Activated CD8-positive, alpha-beta memory T cell treated with anti-CD3 and anti-CD28 coated beads for 24 hours (primary cell): Measurements from ENCODE around the gene ARID1B.

Experiments
- DNase-seq: peaks from one replicate; pipeline ENCODE4 v3.0.0-alpha.2; 2020

The ARID1B gene

DNA sequence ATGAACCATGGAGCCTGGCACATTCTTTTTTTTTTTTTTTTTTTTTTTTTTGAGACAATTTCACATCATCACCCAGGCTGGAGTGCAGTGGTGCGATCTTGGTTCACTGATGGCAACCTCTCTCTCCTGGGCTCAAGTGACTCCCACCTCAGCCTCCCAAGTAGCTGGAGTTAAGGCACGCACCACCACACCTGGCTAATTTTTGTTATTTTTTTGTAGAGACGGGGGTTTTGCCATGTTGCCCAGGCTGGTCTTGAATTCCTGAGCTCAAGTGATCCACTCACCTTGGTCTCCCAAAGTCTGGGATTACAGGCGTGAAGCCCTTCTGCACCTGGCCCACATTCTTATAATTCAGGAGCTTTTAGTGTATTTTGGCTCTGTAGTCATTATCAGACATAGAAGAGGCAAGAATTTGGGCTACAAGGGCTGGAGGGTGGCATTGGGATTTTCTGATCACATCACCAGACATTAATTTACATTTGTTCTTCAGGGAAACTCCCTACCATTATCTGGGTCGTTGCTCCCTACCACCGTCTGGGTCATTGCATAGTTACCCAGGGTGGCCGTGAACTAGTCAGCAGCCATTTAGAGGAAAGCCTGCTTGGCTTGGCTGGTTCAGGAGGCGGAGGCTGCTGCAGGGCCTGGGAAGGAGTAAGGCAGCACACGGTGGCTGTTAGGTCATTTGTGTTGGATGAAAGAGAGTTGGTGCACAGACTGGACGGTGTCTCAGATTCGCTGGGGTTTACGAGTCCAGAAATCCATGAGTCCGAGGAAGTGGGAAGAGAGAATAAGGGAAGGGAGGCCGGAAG, 17.6 kb downstream of the ARID1B start:
- DNase-seq: no peak

GRCh38 chr6:156795825-156796224, 18.6 kb downstream of the ARID1B start:
- no peak for DNase-seq

- DNase-seq: no peak
Measured at GRCh38 chr6:156796627-156797026, 19.4 kb downstream of the ARID1B start.

DNA sequence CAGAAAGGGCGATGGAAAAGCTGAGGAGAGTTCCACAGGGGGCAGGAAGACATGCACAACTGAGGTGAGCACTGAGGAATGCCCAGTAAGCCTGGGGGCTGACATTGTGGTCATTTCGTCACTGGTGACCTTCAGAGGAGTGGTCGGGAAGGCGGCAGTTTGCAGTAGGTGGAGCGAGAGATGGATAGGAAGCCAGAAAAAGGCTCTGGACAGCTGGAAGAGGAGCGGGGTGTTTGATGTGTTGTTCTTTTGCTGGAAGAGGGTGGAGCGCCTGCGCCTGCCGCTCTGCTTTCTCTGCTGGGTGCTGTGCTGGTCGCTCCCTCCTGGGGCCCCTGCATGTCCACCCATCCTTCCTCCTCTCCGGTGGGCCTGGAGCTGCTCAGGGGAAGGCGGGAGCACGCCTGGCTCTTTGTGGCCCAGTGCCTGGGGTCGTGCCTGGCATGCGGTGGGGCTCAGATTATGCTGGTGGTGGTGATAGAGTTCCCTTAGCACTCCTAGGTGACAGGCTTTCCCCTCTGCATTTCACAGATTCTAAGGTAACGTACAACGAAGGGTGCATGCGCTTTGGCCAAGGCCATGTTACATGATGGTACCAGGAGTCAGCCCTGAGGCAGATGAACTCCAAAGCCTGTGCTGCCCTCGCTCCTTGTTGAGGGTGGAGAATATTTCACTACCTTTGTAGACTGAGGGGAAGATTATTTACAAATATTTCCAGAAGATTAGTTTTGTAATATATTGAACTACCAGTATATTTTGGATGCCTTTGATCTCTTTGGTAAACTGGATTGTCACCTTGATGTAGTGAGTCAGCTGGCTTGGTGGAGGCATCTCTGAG, 20.9 kb downstream of the ARID1B start:
- DNase-seq: no peak

- no peak for DNase-seq
Measured at GRCh38 chr6:156801712-156802111, 24.5 kb downstream of the ARID1B start.

GRCh38 chr6:156803353-156803752, 26.2 kb downstream of the ARID1B start:
- DNase-seq: no peak

GRCh38 chr6:156804402-156804801, 27.2 kb downstream of the ARID1B start:
- no peak for DNase-seq

- no peak for DNase-seq
Measured at GRCh38 chr6:156806155-156806554, 29.0 kb downstream of the ARID1B start.

- no peak for DNase-seq
Measured at GRCh38 chr6:156807028-156807427, 29.9 kb downstream of the ARID1B start.

- DNase-seq: no peak
Measured at GRCh38 chr6:156807795-156808194, 30.6 kb downstream of the ARID1B start.

DNA sequence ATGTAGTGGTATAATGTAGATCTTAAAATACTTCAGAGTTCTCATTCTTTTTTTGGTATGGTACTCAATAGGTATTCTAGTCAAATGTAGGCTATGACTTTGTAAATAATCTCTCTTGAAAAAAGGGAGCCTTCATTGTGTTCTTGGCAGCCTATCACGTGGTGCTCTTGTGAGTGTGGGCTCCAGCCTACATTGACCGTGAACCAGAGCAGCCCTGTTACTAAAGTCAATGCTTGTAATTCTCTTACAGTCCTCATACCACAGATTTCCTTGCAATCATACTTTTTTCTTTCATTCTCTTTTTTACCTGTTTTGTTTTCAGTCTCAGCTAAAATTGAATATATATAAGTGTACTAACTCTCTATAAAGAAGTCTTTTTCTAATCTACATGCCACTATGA, 31.1 kb downstream of the ARID1B start:
- DNase-seq: no peak

DNA sequence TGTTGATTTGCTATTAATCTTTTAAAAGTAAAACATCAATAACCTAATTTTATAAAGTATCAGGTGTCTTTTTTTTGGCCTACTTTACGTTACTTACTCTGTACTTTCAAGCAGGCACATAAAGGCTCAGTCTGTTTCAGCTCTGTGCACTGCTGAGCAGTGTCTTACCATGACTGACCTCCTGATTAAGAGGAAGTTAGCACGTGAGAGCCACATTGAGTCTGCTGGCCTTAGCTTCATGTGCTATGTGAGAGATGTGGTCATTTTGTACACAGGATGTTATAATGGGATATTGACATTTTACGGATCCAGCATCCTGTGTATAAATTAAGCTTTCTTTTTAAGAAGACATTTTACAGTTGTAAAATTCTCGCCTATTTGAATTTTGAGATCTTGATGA, 31.9 kb downstream of the ARID1B start:
- no peak for DNase-seq

- DNase-seq: no peak
Measured at GRCh38 chr6:156809446-156810178, 32.4 kb downstream of the ARID1B start.

DNA sequence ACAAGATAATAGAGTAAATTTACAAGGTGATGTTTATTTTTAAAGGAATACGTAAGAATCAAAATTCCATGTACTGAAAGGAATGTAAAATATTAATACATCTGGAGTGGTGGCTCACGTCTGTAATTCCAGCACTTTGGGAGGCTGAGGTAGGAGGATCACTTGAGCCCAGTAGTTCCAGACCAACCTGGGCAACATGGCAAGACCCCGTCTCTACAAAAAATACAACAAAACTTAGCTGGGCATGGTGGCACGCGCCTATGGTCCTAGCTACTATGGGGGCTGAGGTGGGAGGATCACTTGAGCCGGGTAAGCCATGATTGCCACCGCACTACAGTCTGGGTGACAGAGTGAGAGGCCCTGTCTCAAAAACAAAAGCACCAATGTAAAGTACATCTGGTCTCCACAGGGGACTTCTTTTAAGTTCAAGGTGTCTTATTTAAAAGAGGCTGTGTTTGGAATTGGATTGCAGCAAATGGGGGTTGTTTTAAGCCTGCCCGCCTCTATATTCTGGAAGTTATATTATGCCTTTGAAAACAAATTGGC, 36.9 kb downstream of the ARID1B start:
- DNase-seq: no peak

GRCh38 chr6:156816505-156816904, 39.3 kb downstream of the ARID1B start:
- no peak for DNase-seq

DNA sequence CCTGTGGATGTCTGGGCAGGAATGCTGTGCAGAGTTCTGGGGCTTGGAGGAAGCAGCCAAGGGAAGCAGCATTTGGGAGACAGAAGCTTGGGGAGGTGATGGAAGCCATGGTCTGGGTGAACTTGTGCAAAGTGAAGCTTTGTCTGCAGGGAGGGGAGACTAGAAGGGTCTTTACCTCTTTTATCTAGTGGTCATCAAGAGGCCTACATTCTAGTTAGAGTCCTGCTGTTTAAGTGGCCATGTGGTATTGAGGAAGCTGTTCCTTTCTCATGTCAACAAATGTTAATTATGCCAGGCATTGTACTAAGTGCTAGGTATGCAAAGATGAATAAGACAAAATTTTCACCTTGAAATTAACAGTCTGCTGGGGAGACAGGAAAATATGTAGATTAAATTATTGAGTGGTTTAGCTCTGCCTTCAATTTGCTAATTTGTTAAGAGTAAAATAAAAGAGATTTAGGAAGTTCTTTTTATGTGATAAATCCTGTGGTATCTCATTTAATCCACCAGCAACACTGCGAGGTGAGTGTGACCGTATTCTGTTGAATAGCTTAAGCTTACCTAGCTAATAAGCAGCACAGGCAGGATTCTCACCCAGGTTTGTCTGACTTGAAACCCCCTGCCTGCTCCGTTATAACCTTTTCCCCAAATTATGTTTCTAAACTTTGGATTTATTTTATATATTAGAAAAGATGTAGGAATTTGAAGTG, 43.1 kb downstream of the ARID1B start:
- DNase-seq: no peak

DNA sequence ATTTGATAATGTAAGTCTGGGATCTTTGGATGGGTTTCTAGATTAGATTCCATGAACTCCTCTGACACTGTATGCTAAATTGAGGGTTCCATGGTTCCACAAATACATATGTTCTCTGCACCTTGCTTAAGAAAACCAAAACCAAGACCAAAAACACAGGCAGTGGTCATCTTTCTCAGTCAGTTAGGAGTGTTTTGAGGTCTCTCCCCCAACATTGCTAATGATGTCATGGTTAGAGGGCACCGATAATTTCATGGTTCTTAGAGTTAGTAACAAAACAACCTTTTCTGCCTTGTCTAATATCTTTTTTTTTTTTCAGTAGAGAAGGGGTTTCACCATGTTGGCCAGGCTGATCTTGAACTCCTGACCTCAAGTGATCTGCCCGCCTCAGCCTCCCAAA, 44.5 kb downstream of the ARID1B start:
- DNase-seq: no peak

GRCh38 chr6:156822747-156823206, 45.6 kb downstream of the ARID1B start:
- DNase-seq: no peak

DNA sequence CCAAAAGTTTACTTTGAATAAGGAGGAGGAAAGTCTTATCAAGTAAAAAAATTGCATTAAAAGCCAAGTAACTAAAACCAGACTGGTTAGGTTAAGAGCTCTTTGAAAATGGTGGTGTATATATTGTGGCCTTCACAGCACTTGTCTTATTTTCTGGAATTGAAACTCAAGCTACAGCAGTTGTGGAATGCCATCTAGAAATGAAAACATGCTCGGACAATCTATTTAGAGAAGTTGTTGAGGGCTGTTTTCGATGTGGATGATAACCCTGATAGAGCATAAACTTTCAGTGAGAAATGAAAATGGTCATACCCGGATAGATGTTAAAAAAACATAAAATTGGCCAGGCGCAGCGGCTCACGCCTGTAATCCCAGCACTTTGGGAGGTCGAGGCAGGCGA, 47.0 kb downstream of the ARID1B start:
- no peak for DNase-seq

DNA sequence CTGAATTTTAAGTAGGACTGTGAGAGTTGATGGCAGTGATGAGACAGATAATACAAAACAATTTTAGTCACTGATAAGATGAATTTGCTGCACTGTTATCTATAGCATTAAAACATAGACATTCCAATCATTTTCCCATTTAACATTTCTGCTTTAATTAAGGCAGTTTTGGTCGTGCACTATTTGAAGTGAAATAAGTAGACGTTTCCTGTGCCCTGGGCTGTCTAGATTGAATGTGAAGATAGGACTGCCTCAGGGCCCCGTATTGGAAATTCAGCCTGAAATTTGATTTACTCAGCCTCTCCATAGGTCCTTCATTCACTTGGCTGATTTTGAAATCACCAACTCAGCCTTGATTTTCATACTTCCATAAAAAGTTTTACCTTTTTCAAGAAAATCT, 48.3 kb downstream of the ARID1B start:
- no peak for DNase-seq

- no peak for DNase-seq
Measured at GRCh38 chr6:156826290-156826955, 49.2 kb downstream of the ARID1B start.

- no peak for DNase-seq
Measured at GRCh38 chr6:156827382-156827781, 50.2 kb downstream of the ARID1B start.
